ENCODE data around the gene GAPDHS.

The GAPDHS gene

DNA sequence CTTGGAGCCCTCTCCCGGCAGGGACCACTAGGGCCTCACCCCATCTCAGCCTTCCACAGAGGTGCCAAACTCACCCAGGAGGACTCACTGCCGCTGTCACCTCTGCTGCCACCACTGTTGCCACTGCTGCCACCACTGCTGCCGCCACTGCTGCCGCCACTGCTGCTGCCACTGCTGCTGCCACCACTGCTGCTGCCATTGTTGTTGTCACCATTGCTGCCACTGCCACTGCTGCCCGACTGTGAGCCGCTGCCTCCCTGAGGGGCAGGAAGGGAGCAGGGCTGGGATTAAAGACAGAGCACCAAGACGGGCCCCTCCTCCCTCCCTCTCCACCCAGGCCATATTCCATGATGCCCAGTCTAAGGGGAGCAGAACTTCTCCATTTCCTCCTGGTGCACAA lies 21.9 kb upstream of the GAPDHS start:
- DNase-seq: no peak

DNA sequence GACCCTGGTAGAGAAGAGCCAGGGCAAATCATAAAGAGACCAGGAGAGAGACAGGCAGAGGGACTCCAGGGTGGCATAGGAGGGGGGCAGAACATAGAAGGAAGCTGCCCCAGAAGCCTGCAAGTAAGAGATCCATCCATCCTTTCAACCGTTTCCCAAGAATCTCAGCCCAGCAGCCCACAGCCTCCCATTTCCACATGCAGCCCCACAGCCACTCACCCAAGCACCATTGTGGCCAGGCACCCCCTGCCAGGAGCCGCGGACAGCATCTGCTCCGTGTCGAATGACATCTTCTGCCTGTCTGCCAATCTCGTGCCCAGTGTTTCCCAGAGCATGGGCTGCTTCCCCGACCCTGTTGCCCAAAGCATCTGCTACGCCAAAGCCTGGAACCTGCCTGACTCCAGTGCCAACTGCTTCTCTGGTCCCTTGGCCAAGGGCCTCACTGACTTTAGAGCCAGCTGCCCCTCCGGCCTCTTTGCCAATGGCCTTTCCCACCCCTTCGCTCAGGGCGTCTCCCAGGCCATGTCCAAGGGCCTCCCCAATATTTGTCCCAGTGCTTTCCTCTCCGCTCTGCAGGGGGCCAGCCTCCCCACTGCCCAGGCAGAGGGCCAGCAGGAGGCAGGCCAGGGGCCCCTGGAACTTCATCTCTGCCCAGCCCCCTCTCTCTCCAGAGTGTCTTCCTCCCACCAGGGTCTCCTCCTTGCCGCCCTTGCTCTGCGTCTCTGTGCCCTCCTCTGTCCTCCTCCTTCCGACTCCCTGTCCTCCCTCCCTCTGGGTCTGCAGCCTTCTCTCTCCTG lies 20.2 kb upstream of the GAPDHS start:
- DNase-seq: no peak

DNA sequence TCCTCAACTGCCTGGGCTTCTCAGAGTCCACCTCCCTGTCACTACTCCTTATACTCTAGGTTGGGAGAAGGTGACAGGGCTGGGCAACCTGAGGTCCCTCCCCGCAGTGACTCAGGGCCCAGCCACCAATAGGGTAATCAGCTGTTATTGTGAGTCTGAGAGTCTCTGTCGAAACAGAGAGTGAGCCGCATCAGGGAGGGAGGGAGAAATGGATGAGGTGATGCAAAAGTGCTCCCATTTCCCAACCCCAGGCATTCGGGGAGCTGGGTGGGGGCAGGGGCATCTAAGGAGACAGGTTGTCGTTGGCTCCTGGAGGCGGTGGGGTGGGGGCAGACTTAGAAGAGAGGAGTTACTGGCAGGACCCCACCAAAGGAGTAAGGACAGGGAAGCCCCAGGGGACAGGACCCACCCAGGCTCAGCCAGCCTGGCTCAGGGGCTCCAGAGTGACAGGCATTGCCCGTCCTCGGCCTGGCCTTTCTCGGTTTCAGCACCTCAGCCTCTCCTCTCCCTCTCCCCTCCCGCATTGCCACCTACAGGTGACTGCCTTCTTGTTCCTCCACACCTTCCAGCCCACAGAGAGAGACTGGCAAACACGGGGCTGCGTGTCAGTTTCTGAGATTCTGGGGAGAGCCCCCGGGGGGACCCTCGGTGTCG lies 19.5 kb upstream of the GAPDHS start, which contains the start of gene DMKN:
Gene DMKN, minus strand, starts transcription at position 22 of the 654 bp plus-strand sequence. CDS start 174 bp downstream, outside the sequence.
- DNase-seq: no peak

DNA sequence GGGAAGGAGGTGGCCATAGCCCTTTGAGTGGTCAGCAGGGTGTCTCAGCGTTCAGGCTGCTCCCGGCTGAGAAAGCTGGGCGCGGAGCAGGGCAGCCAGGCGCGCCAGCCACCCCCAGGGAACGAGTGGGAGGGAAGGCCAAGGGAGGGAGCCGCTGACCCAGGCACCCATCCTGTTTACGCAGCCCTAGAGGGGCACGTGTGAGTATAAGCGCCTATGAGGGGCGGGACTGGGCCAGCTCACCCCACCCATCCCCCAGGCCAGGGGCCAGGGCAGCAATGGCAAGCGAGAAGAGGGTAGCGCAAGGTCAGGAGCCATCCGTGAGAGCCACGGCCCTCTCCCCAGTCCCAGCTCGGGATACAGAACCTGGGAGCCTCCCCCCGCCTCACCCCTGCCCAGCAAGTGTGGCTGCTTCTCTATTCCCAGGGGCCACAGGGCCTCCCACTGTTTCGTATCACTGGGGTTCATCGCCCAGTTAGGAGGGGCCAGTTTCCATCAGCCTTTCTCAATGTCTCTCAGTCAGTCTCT lies 18.9 kb upstream of the GAPDHS start:
- DNase-seq: no peak

DNA sequence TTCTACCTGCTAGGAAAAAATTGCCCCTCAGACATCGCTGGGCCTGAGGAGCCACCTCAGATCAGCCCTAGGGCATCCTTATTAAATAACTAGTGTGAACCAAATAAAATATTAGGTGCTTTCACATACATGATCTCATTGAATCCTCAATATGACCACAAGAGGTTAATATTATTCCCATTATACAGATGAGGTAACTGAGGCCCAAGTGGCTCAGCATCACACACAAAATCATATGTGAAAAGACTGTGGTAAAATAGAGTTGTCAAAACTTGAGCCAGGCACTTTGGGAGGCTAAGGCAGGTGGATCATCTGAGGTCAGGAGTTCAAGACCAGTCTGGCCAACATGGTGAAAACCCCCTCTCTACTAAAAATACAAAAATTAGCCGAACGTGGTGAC lies 16.9 kb upstream of the GAPDHS start:
- DNase-seq: no peak

DNA sequence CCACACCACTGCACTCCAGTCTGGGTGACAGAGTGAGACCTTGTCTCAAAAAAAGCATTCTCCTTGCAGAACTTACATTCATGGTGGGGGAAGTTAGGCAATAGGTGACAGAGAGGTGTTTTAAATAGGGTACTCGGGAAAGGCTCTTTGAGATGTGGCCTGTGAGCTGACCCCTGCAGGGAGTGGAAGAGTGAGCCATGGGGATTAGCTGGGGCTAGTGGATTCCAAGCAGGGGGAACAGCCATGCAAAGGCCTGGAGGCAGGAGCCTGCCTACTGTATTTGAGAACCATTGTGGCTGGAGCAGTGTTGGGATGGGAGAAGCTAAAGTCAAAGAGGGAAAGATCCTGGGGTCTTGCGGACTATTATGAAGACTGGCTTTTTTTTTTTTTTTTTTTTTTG lies 15.9 kb upstream of the GAPDHS start:
- DNase-seq: no peak

DNA sequence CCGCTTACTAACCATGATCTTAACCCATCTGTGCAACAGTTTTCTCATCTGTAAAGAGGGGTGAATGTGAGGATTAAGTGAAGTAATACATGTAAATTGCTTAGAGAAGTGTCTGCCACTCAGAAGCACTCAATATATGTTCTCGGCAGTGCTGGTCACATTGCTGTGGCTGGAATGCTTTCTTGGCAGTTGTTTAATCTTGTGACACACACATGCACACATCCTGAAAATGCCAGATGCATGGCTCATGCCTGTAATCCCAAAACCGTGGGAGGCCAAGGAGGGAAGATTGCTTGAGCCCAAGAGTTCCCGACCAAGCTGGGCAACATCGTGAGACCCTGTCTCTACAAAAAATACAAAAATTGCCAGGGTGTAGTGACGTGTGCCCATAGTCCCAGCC lies 14.9 kb upstream of the GAPDHS start:
- DNase-seq: no peak

DNA sequence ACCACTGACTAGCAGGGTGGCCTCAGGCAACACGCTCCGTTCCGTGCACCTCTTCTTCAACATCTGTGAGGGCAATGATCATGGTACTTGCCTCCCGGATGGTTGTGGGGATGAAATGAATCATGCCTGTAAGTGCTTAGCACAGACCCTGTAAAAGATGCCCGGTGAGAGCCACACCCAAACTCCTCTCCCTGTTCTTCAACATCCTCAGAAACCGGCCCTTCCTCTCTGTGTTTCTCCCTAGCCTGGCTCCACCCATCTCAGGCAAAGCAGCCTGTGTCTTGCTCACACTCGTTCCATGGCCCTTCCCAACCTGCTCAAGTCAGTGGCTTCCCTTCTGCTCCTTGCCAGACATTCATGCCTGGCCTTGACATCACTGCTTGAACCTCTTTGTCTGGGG lies 14.0 kb upstream of the GAPDHS start:
- no peak for DNase-seq

DNA sequence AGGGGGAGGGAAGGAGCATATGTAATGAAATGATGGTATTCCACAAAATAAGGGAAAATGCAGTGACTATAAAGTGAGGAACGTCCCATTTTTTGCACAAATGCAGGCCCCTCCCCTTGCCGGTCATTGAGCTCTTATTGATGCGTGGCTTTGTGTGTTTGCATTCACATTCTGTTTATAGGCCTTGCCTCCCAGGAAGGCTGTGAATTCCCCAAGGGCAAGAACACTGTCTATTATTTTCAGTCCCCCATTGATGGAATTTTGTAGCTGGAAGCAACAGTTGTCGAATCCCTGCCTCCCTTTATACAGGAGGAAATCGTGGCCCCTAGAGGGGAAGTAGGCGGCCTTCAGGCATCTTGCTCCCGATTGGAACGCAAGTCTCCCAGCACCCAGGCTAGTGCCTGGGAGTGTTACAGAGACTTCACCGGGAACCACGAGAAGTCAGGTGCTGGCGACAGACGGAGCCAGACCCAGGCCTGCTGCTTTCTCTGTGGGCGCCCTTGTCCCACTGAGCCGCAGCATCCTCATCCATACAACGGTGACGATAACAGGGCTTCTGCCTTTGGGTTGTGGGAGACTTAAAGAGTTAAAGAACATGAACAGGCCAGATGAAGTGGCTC lies 12.0 kb upstream of the GAPDHS start:
- DNase-seq: no peak

DNA sequence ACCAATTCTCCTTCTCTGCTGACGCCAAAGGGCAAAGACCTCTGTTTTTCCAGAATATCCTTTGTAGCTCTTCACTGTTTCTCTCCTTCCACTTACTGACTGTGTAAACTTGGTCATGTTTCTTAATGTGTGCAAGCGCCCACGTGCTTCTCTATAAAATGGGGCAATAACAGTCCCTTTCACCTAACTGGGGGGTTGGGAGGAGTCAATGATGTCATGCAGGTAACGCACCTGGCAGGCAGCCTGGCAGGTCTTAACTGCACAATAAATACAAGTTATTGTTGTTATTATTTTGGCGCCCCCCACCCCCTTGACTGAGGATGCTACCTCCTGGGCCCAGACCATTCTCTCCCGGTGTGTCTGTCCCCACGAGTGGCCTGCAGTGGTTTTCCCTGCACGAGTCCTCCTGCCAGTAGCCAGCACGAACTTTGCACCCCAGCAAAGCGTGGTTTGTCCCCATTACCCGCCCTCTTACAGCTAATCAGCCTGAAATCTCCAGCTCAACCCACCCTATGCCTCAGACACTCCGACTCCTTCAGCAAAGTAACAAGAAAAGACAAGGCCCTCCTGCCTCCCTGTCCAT lies 10.4 kb upstream of the GAPDHS start:
- no peak for DNase-seq

DNA sequence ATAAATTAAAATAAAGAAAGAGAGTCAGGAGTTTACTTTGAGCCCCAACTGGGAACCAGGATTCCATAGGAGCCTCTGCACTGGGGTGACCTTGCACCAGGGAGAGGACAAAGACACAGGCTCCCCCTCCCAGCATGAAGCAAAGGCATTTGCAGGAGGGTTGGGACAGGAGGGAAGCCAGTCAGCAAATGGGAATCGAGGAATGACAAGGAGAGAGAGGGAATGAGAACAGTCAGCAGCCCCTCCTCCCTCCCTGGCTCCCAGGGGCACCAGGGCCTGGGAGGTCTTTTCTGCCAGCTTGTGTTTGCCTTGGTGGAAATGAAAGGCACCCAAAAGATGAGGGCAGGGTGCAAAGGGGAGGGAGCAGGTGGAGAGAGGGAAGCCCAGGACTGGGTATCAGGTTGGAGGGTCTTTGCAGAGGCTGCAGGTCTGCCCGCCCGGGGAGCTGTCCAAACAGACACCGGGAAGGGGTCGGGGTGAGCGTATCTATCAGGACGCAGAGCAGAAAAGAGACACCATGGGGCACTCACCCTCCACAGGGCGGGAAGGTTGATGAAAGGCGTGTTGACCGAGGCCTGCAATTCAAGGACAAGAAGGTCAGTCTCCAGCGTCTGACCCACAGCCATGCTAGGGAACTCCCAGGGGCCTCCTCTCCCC lies 8.9 kb upstream of the GAPDHS start:
- DNase-seq: no peak

DNA sequence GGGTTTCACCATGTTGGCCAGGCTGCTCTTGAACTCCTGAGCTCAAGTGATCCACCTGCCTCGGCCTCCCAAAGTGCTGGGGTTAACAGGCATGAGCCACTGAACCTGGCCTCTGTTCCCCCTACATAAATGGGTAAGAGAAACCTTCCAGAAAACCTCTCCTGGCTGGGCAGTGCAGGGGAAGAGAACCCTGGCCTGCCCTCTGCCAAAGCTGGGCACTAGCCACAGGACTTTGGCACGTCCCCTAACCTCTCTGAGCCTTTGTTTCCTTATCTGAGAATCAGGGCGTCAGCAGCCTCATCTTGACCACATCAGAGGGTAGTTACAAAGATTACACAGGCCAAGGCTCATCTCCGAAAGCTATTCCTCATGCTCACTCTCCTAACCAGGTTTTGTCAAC lies 7.4 kb upstream of the GAPDHS start:
- DNase-seq: no peak

DNA sequence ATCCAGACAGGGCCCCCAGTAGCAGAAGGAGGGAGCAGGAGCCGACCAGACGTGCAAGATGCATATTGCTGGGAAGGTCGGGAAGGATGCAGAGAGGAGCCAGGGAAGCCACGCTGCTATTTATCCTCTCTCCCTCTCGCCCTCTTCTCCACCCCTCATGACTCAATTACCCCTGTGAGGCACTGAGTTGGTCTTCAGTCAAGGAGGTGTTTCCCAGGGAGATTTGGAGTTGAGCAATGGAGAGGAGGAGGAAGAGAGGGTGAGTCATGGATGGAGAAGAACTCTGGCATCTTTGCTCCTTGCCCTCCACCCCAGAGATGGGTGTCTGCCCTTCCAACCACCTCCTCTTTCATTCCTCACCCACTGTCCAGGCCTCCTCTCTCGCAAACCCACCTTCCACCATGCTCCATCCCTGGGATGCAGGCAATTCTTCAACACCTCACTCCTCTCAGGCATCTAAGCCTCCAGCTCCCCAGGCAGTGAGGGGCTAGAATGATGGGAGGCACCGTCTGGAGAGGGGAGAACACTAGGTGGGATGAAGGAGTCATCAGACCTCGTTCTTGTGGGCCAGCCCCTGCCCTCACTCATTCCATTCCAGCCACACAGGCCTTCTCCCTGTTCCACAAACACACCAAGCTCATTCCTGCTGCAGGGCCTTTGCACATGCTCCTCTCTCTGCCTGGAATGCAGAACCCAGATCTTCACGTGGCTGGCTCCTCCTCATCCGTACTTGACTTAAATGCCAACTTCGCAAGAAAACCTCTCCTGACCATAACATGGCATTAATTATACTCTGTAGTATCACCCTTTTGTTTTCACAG lies 4.8 kb upstream of the GAPDHS start, which contains the start of gene SBSN:
Gene SBSN, minus strand, starts transcription at position 94 of the 821 bp plus-strand sequence. Its CDS starts 30 bp downstream, at position 64.
- no peak for DNase-seq

DNA sequence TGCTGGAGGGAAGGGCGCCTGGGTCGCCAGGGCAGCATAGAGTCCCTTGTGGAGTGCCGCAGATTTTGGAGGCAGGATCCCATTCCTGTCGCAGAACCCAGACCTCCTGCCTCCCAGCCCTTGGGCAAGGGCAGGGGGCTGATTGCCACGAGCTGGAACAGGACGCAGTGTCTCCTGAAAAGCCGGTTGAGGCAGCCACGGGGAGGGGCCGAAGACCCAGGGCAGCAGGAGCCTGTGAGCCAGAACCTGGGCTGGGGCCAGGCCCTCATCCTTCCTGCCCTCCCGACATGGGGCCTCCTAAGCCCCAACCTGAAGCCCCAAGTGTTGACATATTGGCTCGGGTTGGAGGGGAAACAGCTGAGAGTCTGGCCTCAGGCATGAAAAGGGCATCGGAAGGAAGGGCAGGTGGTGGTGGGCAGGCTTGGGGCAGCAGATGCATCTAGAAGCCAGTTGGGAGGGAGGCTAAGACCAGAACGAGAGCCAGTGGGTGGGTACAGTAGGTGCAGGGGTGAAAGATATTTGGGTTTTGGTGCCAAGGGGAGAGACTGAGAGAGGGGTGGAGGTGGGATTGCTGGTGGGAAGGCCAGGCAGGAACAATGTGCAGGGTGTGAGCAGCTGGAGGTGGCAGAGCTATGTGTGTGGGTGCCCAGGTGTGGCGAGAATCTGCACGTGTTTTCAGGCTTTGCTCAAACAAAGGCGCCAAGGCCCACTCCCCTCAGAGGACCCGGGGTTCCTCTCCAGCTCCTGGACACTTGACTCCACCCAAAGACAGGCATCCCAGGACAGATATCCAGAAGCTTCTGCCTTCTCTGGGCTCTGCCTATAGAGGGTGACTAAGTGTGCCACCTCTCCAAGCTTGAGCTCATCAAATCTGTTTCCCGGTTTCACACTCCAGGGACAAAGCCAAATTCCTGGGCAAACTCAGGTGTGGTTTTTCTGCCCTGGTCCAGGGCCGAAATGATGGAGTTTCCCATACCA lies 3.7 kb upstream of the GAPDHS start:
- DNase-seq: no peak

DNA sequence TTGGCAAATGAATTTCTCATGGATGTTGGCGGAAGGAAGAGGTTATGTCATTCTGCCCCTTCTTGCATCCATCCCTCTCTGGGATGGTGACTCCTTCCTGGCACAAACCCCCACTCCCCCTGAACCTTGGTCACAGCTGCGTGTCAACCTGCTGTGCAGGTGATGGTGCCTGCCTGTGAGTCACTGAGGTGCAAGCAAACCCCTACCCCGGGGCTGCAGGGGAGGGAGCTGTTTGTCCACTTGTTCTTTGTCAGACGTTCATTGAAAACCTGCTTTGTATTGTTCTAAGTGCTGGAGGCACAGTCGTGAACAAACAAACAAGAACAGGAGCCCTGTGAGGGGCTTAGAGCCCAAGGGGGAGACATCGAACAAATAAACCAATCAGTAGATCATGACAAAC lies 2.0 kb upstream of the GAPDHS start:
- no peak for DNase-seq

DNA sequence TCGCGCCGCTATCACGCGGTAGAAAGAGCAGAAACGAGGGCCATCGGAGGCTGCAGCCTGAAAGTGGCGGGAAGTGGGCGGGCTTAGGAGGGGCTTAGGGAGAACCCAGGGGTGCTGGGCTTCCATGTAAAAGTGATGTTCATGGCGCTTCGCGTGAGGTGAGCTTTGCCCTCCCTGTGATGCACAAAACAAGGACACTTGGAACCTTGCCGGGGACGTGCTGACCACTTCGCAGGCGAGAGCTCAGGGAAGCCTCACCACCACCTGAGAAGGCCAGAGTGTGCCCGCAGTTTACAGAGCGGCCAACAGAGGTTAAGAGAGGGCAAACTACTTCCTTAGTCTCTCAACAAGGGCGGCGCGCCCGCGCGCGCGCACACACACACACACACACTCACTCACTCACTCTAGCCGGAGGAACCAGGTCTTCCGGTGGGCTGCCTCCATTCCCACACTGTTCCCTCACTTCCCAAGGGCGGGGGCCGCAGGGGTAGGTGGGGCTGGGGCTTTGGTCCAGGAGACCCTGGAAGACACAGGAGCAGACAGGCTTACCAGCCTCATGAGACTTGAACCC lies 651 bp downstream of the GAPDHS start:
- DNase-seq: no peak

DNA sequence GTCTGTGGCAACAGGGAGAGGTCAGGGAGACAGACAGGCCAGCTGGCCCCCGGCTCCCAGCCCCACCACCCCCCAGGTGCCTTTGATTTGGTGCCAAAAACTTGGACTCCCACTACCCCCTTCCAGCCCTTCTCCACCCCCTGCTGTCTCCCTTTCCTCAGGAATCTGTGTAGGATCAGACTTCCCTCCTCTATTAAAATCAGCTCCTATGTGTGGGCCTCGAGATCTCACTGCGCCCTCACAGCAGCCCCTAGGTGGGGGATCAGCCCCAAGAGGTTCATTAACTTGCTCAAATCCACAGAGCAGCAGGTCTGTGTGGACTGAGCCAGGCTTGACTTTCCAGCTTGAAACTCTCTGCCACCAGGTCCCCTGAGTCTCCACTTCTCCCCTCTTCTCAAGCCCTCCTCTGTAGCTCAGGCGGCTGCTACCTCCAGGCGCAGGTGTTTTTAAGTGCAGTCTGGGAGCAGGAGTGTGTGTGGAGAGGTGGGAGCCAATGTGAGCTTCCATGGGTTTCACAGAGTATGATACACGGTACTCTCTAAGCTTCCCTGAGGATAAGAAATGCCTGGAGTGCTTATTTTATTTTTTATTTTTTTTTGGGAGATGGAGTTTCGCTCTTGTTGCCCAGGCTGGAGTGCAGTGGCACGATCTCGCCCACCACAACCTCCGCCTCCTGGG lies 1.7 kb downstream of the GAPDHS start:
- no peak for DNase-seq

DNA sequence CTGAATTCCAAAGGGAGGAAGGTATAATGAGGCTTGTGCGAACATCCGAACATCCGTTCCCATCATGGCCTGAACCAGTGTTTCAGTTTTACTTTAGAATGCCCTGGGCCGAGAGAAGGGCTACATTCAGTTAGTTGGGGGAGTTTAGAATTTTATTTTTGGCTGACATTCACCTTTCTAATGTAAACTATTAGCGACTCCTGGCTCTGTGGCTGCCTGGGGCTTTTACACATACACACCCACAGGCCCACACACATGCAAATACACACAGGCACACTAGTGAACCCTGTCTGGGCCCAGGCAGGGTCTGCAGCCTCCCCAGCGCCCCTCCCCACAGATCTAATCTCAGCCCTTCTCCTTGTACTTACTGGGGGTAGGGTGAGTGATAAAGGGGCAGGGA lies 6.1 kb downstream of the GAPDHS start:
- no peak for DNase-seq

DNA sequence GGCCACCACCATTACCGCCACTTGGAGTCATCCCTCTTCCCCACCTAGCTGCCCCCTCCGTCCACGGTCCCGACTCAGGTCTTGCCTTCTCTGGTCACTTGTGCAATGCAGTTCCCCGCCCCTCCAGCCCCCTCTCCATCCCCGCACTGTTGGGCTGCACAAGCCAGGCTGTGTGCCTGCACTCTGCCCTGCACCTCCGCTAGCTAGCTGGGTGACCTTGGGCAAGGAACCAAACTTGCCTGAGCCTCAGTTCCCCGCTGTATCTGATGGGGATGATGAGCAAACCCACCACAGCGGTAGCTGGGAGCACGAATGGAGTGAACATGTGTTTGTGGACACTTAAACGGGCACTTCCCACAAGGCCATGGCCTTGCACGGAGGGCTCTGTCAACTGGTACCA lies 6.6 kb downstream of the GAPDHS start:
- no peak for DNase-seq

All from NCI-H1694 treated with DMSO at 0.1 percent for 48 hours (cell line).